Coronary artery (tissue), 2 donors: Measurements from ENCODE around the gene NTMT1.
A peak's percentile ranks its signal among the peaks of the same experiment; 100 is the strongest.

Experiments used
- DNase-seq: peaks from one replicate; pipeline ENCODE4 v3.0.0-alpha.2; 2017; ENCODE audit warnings: low spot score
- H3K27ac ChIP-seq, 2 donors: fragments of 200-600 bp; sonication (generic); one replicate each; pipeline ENCODE4 v1.5.1; 2016 to 2019
- H3K4me3 ChIP-seq: fragments of 200-600 bp; sonication (generic); 2 replicates; pipeline ENCODE4 v1.5.1; 2016; ENCODE audit warnings: mild to moderate bottlenecking, moderate library complexity
- CTCF ChIP-seq: fragments of 200-600 bp; sonication (generic); IDR thresholded peaks from one replicate; pipeline ENCODE4 v1.5.1; 2019; ENCODE audit warnings: antibody characterized with exemption

Gene NTMT1

GRCh38 chr9:129627556-129628440, 1.8 kb downstream of the NTMT1 start:
- Histone ChIP-seq H3K27ac (peak overlapping the region; percentile 90 to 95), H3K4me3 (peak overlapping the region; percentile 79)
- no peak for TF ChIP-seq CTCF
- DNase-seq, result no peak

- Histone ChIP-seq H3K27ac (no peak overlapping the region), H3K4me3 (peak overlapping the region; percentile 79)
- DNase-seq, result no peak
- TF ChIP-seq CTCF, result no peak
Measured at GRCh38 chr9:129628709-129629108, 2.7 kb downstream of the NTMT1 start.

- no peak for TF ChIP-seq CTCF
- Histone ChIP-seq H3K27ac (no peak overlapping the region), H3K4me3 (no peak overlapping the region)
- no peak for DNase-seq
Measured at GRCh38 chr9:129629251-129629820, 3.4 kb downstream of the NTMT1 start.

GRCh38 chr9:129630967-129631673, 5.2 kb downstream of the NTMT1 start:
- H3K27ac ChIP-seq, result peak overlapping the region in 1 of 2 donors; percentile 3
- TF ChIP-seq CTCF, result no peak
- no peak overlapping the region for H3K4me3 ChIP-seq
- DNase-seq, result no peak

DNA sequence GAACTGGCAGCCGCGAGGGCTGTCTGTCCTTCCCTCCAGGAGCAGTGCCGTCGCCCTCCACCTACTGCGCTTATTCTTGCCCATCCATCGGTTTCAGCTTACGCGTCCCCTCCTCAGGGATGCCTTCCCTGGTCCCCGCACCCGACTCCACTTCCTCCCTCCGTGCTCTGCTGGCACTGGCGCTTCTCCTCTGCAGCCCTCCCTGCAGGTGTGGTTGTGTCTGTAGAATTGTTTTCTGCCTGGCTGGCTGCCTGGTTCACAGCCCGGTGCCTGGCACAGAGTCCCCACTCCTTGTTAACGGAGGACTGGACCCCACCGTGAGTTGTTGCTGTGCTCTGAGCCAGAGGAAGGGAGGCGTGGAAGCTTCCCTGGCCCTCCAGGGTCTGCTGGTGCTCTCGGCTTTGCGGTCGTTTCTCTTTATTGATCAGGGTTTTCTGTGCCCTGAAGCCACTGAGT, 5.7 kb downstream of the NTMT1 start:
- H3K4me3 ChIP-seq, result no peak overlapping the region
- TF ChIP-seq CTCF, result no peak
- H3K27ac ChIP-seq, result no peak overlapping the region
- no peak for DNase-seq

GRCh38 chr9:129632460-129632859, 6.5 kb downstream of the NTMT1 start:
- Histone ChIP-seq H3K4me3 (no peak overlapping the region), H3K27ac (no peak overlapping the region)
- no peak for DNase-seq
- TF ChIP-seq CTCF, result no peak
